Brain microvascular endothelial cell (primary cell): Measurements from ENCODE around the gene TRA2A.

ENCODE experiments used
- DNase-seq: peaks from one replicate; pipeline ENCODE4 v3.0.0-alpha.2; 2020
- H3K27ac ChIP-seq: fragments of 250-450 bp; sonication (Bioruptor Pico); 2 replicates; pipeline ENCODE4 v1.5.1; 2020; ENCODE audit warnings: mild to moderate bottlenecking, moderate library complexity
- H3K27me3 ChIP-seq: fragments of 250-450 bp; sonication (Bioruptor Pico); replicated peaks from 2 replicates; pipeline ENCODE4 v1.5.1; 2020; ENCODE audit warnings: mild to moderate bottlenecking
- H3K36me3 ChIP-seq: fragments of 250-450 bp; sonication (Bioruptor Pico); replicated peaks from 2 replicates; pipeline ENCODE4 v1.5.1; 2020; ENCODE audit warnings: mild to moderate bottlenecking
- H3K4me3 ChIP-seq: 2 replicates; pipeline ENCODE4 v1.5.1; 2011; ENCODE audit warnings: low read depth, mild to moderate bottlenecking, control low read depth, low read length, moderate library complexity
- in situ Hi-C: cut with HindIII; loops from 2 replicates; pipeline ENCODE4 v1.10.0; 2017; ENCODE audit warnings: low sequenced_read_pairs, low pct_ligation_motif_present
- TF ChIP-seq, protein P1 (sequence below): IDR thresholded peaks from 2 replicates; pipeline ENCODE4 v1.5.1; 2011; ENCODE audit warnings: low read depth, mild to moderate bottlenecking, moderate library complexity, low read length, control low read depth, inconsistent platforms; ENCODE audit errors: missing control alignments

TRA2A gene

DNA sequence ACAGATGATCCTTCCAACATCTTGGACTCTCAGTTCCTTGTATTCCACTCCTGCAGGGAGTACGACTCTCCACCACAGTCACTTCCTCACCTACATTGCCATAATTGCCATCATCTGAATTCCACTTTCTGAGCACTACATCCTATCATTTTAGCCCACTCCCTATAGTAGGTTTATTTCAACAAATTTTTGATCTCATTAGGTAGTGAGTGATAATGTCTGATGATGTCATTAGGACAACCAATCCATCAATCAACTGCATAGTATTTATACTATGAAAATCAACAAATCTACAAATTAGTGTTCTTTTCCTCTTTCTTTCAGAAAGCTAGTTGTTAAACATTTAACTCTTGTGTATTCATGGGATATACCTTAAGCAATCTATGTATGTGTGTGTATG, 13.7 kb upstream of the TRA2A start:
- Histone ChIP-seq H3K36me3 (no peaks in the 10 kb centered on the region), H3K4me3 (no peak overlapping the region), H3K27me3 (no peaks in the 10 kb centered on the region), H3K27ac (no peak overlapping the region)
- DNase-seq: no peak
- TF ChIP-seq, protein P1, sequence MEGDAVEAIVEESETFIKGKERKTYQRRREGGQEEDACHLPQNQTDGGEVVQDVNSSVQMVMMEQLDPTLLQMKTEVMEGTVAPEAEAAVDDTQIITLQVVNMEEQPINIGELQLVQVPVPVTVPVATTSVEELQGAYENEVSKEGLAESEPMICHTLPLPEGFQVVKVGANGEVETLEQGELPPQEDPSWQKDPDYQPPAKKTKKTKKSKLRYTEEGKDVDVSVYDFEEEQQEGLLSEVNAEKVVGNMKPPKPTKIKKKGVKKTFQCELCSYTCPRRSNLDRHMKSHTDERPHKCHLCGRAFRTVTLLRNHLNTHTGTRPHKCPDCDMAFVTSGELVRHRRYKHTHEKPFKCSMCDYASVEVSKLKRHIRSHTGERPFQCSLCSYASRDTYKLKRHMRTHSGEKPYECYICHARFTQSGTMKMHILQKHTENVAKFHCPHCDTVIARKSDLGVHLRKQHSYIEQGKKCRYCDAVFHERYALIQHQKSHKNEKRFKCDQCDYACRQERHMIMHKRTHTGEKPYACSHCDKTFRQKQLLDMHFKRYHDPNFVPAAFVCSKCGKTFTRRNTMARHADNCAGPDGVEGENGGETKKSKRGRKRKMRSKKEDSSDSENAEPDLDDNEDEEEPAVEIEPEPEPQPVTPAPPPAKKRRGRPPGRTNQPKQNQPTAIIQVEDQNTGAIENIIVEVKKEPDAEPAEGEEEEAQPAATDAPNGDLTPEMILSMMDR: no peak
- in situ Hi-C loops: loop anchor here (25.0 kb wide), 1 partner anchor 167 kb away; the partner anchor contains the start of gene STK31

DNA sequence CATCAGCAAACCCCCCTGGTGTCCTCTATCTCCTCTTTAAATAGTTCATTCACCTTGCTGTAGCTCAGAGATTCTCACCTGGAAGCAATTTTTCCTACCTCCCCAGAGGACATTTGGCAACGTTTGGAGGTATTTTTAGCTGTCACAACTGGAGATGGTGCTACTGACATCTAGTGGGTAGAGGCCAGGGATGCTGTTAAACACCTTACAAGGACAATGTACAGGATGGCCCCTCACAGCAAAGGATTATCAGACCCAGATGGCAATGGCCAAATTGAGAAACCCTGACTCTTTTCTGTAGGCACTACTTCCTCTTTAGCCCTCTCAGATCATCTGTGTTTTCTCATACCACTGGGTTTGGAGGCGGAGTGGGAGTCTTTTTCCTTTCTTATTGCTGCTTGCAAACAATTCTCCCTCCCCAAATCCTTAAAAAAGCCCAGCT, 13.2 kb upstream of the TRA2A start:
- H3K36me3 ChIP-seq: no peaks in the 10 kb centered on the region
- H3K27ac ChIP-seq: no peak overlapping the region
- TF ChIP-seq, protein P1: peak; percentile 57
- DNase-seq: peak; percentile 35
- H3K27me3 ChIP-seq: no peaks in the 10 kb centered on the region
- no peak overlapping the region for H3K4me3 ChIP-seq
- in situ Hi-C loops: loop anchor here (25.0 kb wide), 1 partner anchor 167 kb away; the partner anchor contains the start of gene STK31

DNA sequence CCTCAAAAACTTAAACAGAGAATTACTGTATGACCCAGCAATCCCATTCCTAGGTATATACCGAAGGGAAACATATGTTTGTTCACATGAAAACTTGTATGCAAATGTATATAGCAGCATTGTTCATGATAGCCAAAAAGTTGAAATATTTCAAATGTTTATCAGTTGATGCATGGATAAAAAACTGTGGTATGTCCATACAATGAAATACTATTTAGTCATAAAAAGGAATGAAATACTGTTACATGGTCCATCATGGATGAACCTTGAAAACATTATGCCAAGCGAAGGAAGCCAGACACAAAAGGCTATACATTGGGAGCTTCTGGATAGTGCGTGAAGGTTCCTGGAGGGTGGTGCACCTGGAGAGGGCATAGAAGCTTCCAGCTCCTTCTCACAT, 11.0 kb upstream of the TRA2A start:
- DNase-seq: no peak
- TF ChIP-seq, protein P1: no peak
- H3K4me3 ChIP-seq: no peak overlapping the region
- in situ Hi-C loops: loop anchor here (25.0 kb wide), 1 partner anchor 170 kb away; the partner anchor contains the start of gene STK31
- no peak overlapping the region for H3K27ac ChIP-seq
- H3K27me3 ChIP-seq: no peaks in the 10 kb centered on the region
- no peaks in the 10 kb centered on the region for H3K36me3 ChIP-seq

DNA sequence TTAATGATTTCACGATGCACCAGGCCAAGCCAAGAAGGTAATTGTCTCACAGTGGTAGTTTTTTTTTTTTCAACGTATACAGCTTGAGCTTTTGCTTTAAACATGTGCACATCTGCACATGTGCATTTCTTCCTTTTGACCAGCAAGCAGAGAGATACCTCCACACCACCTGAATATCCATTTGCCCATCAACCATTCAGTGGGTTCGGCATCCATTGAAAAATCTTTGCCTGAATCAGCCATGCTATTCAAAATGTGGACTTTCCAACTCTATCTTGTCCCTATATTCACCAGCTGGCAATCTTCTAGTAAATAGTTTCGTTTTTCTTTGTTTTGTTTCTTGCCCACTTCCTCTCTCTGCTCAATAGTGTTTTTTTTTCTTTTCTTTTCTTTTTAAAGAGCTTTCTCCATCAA, 7.7 kb upstream of the TRA2A start:
- Histone ChIP-seq H3K27me3 (no peaks in the 10 kb centered on the region), H3K36me3 (no peaks in the 10 kb centered on the region), H3K4me3 (no peak overlapping the region), H3K27ac (no peak overlapping the region)
- TF ChIP-seq, protein P1: no peak
- in situ Hi-C loops: loop anchor here (25.0 kb wide), 1 partner anchor 173 kb away; the partner anchor contains the start of gene STK31
- no peak for DNase-seq

DNA sequence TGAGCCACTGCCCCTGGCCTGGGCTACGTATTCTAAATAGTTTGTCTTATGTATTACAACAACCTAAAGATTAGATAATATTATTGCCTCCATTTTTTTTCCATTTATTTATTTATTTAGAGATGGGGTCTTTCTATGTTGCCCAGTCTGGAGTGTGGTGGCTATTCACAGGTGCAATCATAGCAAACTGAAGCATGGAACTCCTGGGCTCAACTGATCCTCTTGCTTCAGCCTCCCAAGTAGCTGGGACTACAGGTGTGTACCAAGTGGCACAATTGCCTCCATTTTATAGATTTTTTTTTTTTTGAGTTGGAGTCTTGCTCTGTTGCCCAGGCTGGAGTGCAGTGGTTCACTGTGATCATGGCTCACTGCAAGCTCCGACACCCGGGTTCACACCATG, 6.5 kb upstream of the TRA2A start:
- in situ Hi-C loops: loop anchor here (25.0 kb wide), 1 partner anchor 174 kb away; the partner anchor contains the start of gene STK31
- TF ChIP-seq, protein P1: no peak
- H3K27me3 ChIP-seq: no peaks in the 10 kb centered on the region
- H3K4me3 ChIP-seq: no peak overlapping the region
- no peak for DNase-seq
- no peaks in the 10 kb centered on the region for H3K36me3 ChIP-seq
- H3K27ac ChIP-seq: no peak overlapping the region

DNA sequence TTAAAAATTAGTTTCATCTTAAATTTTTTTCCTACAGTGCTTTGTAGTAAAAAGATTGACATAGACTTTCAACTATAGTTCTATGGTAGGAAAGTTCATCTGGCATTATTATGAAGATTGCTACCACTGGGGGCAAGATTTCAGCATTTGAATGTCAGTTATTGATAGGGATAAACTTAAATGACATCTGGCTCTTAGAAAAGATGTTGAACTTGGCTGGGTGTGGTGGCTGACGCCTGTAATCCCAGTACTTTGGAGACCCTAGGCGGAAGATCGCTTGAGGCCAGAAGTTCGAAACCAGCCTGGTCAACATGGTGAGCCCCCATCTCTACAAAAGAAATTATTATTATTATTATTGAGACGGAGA, 1.4 kb upstream of the TRA2A start:
- Histone ChIP-seq H3K36me3 (no peaks in the 10 kb centered on the region), H3K27me3 (no peaks in the 10 kb centered on the region), H3K27ac (no peak overlapping the region), H3K4me3 (no peak overlapping the region)
- DNase-seq: no peak
- in situ Hi-C loops: loop anchor here (25.0 kb wide), 1 partner anchor 179 kb away; the partner anchor contains the start of gene STK31
- TF ChIP-seq, protein P1: no peak
